Measurements from ENCODE around the gene SH3PXD2A. TPM values are rescaled to one million over a fixed set of nuclear protein-coding genes. Genes with fewer than 3 reads are reported as not detected.

The SH3PXD2A gene
- total and polyA plus RNA-seq, 2 experiments from 2014 or later: 1.8 to 5.0 TPM

DNA sequence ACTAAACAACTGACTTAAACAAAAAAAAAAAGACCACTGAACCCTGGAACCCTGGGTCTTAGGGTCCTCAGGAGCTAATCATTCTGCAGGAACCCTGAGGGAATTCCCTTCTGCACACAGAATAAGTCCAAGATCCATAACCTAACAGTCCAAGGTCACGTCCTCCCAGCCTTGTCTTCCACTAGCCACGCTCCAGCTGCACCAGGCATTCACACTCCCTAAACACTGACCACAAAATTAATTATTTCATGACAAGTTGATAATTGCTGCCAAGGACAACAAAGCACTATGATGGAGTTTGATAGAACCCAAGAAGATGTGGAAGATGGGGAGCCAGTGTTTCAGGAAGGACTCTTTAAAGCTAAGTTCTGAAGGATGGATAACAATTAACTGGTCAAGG, 130.6 kb downstream of the SH3PXD2A start:
- Histone ChIP-seq H3K4me1 (ENCODE audit: insufficient read depth) (0 out of 2 replicates have a peak, but pooled peaks cover 5% of the 10 kb centered on the region), H3K27ac (ENCODE audit: low read depth) (no peak overlapping the region), H3K79me2 (replicated peaks; ENCODE audit: insufficient read depth) (no peaks in the 10 kb centered on the region), H2AFZ (no peak overlapping the region), H3K4me2 (no peak overlapping the region), H3K9me2 (ENCODE audit: insufficient read depth) (no peaks in the 10 kb centered on the region), H3K36me3 (ENCODE audit: insufficient read depth) (no peaks in the 10 kb centered on the region), H3K27me3 (ENCODE audit: insufficient read depth) (no peaks in the 10 kb centered on the region), H3K4me3 (no peak overlapping the region), H3F3A (replicated peaks; ENCODE audit: low read depth) (no peaks in the 10 kb centered on the region), H4K20me1 (replicated peaks; ENCODE audit: insufficient read depth) (no peaks in the 10 kb centered on the region)
- H3K9me3 Mint-ChIP-seq: no peaks in the 10 kb centered on the region
- H3K36me3 Mint-ChIP-seq (ENCODE audit: low read depth): no peaks in the 10 kb centered on the region
- H3K27me3 Mint-ChIP-seq (ENCODE audit: insufficient read depth, low read depth, poor library complexity): peaks cover 6% of the 10 kb centered on the region
- ATAC-seq (no peak), DNase-seq (ENCODE audit: low spot score) (no peak)
- TF ChIP-seq, protein P1, sequence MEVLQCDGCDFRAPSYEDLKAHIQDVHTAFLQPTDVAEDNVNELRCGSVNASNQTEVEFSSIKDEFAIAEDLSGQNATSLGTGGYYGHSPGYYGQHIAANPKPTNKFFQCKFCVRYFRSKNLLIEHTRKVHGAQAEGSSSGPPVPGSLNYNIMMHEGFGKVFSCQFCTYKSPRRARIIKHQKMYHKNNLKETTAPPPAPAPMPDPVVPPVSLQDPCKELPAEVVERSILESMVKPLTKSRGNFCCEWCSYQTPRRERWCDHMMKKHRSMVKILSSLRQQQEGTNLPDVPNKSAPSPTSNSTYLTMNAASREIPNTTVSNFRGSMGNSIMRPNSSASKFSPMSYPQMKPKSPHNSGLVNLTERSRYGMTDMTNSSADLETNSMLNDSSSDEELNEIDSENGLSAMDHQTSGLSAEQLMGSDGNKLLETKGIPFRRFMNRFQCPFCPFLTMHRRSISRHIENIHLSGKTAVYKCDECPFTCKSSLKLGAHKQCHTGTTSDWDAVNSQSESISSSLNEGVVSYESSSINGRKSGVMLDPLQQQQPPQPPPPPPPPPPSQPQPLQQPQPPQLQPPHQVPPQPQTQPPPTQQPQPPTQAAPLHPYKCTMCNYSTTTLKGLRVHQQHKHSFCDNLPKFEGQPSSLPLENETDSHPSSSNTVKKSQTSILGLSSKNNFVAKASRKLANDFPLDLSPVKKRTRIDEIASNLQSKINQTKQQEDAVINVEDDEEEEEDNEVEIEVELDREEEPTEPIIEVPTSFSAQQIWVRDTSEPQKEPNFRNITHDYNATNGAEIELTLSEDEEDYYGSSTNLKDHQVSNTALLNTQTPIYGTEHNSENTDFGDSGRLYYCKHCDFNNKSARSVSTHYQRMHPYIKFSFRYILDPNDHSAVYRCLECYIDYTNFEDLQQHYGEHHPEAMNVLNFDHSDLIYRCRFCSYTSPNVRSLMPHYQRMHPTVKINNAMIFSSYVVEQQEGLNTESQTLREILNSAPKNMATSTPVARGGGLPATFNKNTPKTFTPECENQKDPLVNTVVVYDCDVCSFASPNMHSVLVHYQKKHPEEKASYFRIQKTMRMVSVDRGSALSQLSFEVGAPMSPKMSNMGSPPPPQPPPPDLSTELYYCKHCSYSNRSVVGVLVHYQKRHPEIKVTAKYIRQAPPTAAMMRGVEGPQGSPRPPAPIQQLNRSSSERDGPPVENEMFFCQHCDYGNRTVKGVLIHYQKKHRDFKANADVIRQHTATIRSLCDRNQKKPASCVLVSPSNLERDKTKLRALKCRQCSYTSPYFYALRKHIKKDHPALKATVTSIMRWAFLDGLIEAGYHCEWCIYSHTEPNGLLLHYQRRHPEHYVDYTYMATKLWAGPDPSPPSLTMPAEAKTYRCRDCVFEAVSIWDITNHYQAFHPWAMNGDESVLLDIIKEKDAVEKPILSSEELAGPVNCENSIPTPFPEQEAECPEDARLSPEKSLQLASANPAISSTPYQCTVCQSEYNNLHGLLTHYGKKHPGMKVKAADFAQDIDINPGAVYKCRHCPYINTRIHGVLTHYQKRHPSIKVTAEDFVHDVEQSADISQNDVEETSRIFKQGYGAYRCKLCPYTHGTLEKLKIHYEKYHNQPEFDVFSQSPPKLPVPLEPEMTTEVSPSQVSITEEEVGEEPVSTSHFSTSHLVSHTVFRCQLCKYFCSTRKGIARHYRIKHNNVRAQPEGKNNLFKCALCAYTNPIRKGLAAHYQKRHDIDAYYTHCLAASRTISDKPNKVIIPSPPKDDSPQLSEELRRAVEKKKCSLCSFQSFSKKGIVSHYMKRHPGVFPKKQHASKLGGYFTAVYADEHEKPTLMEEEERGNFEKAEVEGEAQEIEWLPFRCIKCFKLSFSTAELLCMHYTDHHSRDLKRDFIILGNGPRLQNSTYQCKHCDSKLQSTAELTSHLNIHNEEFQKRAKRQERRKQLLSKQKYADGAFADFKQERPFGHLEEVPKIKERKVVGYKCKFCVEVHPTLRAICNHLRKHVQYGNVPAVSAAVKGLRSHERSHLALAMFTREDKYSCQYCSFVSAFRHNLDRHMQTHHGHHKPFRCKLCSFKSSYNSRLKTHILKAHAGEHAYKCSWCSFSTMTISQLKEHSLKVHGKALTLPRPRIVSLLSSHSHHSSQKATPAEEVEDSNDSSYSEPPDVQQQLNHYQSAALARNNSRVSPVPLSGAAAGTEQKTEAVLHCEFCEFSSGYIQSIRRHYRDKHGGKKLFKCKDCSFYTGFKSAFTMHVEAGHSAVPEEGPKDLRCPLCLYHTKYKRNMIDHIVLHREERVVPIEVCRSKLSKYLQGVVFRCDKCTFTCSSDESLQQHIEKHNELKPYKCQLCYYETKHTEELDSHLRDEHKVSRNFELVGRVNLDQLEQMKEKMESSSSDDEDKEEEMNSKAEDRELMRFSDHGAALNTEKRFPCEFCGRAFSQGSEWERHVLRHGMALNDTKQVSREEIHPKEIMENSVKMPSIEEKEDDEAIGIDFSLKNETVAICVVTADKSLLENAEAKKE (CRISPR knock-in tag; IDR thresholded peaks at IDR 0.05): no peak
- TF ChIP-seq, protein P2, sequence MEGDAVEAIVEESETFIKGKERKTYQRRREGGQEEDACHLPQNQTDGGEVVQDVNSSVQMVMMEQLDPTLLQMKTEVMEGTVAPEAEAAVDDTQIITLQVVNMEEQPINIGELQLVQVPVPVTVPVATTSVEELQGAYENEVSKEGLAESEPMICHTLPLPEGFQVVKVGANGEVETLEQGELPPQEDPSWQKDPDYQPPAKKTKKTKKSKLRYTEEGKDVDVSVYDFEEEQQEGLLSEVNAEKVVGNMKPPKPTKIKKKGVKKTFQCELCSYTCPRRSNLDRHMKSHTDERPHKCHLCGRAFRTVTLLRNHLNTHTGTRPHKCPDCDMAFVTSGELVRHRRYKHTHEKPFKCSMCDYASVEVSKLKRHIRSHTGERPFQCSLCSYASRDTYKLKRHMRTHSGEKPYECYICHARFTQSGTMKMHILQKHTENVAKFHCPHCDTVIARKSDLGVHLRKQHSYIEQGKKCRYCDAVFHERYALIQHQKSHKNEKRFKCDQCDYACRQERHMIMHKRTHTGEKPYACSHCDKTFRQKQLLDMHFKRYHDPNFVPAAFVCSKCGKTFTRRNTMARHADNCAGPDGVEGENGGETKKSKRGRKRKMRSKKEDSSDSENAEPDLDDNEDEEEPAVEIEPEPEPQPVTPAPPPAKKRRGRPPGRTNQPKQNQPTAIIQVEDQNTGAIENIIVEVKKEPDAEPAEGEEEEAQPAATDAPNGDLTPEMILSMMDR (conservative IDR thresholded peaks at IDR 0.05; ENCODE audit: low read depth in 2 of 2): no peak
- TF ChIP-seq EZH2phosphoT487 (IDR thresholded peaks at IDR 0.05; ENCODE audit: unreplicated experiment): no peak
- TF ChIP-seq CREB1 (CRISPR knock-in tag; IDR thresholded peaks at IDR 0.05; ENCODE audit: low read depth): no peak
- no peak overlapping the region for H3K27ac Mint-ChIP-seq
- H3K4me1 Mint-ChIP-seq: peaks cover 11% of the 10 kb centered on the region
- H3K4me3 Mint-ChIP-seq: no peak overlapping the region

DNA sequence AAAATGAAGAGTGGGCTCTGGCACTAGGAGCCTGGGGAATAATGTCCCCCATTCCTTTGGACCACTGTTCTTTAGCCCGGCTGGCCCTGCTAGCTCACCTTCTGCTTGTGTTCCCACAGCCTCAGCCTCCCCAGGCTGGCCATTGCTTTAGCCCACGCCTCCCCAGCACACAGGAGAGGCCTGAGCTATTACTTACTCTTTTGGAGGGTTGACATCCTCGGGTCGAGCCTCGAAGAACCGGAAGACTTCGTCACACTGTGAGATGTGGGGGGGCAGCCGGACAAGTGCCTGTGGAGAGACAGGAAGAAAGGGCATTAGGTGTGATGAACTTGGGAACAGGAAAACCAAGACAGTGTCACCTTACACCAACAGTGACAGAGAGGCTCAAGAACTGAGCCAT, 131.3 kb downstream of the SH3PXD2A start:
- Histone ChIP-seq H3K9me2 (ENCODE audit: insufficient read depth) (no peaks in the 10 kb centered on the region), H3F3A (replicated peaks; ENCODE audit: low read depth) (no peaks in the 10 kb centered on the region), H3K4me3 (no peak overlapping the region), H3K4me2 (no peak overlapping the region), H3K27ac (ENCODE audit: low read depth) (no peak overlapping the region), H3K36me3 (ENCODE audit: insufficient read depth) (no peaks in the 10 kb centered on the region), H4K20me1 (replicated peaks; ENCODE audit: insufficient read depth) (no peaks in the 10 kb centered on the region), H2AFZ (no peak overlapping the region), H3K79me2 (replicated peaks; ENCODE audit: insufficient read depth) (no peaks in the 10 kb centered on the region), H3K4me1 (ENCODE audit: insufficient read depth) (no peaks in the 10 kb centered on the region), H3K27me3 (ENCODE audit: insufficient read depth) (no peaks in the 10 kb centered on the region)
- Mint-ChIP-seq H3K27me3 (ENCODE audit: insufficient read depth, low read depth, poor library complexity) (peaks cover 6% of the 10 kb centered on the region), H3K27ac (no peak overlapping the region), H3K4me3 (no peak overlapping the region), H3K4me1 (peaks cover 5% of the 10 kb centered on the region), H3K36me3 (ENCODE audit: low read depth) (no peaks in the 10 kb centered on the region), H3K9me3 (no peaks in the 10 kb centered on the region)
- DNase-seq (ENCODE audit: low spot score) (no peak), ATAC-seq (no peak)
- TF ChIP-seq EZH2 (IDR thresholded peaks at IDR 0.05; ENCODE audit: low read depth, unreplicated experiment) (no peak), POLR2AphosphoS5 (IDR thresholded peaks at IDR 0.05; ENCODE audit: low read depth) (no peak), CREB1 (CRISPR knock-in tag; IDR thresholded peaks at IDR 0.05; ENCODE audit: low read depth) (no peak)
- TF ChIP-seq, protein P3, sequence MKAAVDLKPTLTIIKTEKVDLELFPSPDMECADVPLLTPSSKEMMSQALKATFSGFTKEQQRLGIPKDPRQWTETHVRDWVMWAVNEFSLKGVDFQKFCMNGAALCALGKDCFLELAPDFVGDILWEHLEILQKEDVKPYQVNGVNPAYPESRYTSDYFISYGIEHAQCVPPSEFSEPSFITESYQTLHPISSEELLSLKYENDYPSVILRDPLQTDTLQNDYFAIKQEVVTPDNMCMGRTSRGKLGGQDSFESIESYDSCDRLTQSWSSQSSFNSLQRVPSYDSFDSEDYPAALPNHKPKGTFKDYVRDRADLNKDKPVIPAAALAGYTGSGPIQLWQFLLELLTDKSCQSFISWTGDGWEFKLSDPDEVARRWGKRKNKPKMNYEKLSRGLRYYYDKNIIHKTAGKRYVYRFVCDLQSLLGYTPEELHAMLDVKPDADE (IDR thresholded peaks at IDR 0.05): no peak
- TF ChIP-seq, protein P2 (conservative IDR thresholded peaks at IDR 0.05; ENCODE audit: low read depth in 2 of 2): no peak
